ENCODE data around the gene OSBPL7. TPM values are rescaled to one million over a fixed set of nuclear protein-coding genes. Genes with fewer than 3 reads are reported as not detected.

Gene OSBPL7
- total RNA-seq, 1 experiment from 2014 or later, result 3.6 TPM

DNA sequence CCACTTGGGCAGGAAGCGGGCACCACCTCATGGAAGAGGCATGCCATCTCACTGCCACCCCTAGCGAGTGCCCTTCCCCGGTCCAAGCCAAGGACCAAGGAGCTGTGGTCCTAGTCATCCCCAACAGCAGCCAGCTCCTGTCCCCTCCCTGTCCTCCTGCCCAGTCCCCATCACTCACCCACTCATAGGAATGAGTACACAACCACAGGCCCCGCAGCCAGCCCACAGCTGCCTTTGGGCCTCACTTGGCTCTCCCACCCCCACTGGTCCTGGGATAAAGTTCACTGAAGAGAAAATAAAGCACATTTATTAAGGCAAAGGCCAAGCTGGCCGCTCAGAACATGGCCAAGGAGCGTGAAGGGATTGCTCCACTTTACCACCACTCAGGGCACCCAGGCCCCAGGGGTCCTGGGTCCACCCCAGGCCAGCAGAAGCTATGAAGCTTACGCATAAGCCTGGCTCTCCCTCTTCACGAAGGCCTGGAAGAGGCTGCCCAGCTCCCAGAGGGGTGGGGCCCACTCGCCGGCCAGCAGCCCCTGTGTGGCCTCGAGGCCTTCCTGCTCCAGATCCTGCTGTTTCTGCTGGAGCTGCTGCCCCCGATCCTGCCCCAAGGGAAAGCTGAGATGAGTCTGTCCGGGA is 15.9 kb upstream of the OSBPL7 start:
- Histone ChIP-seq H3K4me3 (no peak overlapping the region), H3K9me3 (no peaks in the 10 kb centered on the region), H3K36me3 (no peaks in the 10 kb centered on the region; the same call in 1 of the 2 replicates), H3K27me3 (no peaks in the 10 kb centered on the region)
- no peak for DNase-seq

DNA sequence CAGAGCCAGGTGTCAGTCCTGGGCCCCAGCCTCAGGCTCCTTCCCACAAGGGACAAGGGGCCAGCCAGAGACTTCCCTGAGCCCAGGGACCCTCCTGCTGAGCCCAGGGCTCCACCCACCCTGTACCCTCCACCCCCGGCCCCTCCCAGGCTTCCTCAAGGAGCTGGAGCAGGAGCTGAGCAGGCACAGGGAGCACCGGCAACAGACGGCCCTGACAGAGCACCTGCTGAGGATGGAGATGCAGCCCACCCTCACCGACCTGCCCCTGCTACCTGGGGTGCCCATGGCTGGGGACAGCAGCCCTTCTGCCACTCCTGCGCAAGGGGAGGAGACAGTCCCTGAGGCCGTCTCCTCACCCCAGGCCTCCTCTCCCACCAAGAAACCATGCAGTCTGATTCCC is 15.0 kb upstream of the OSBPL7 start:
- Histone ChIP-seq H3K27me3 (no peaks in the 10 kb centered on the region), H3K9me3 (no peaks in the 10 kb centered on the region), H3K36me3 (no peaks in the 10 kb centered on the region; the same call in 1 of the 2 replicates), H3K4me3 (no peak overlapping the region)
- DNase-seq, result no peak

DNA sequence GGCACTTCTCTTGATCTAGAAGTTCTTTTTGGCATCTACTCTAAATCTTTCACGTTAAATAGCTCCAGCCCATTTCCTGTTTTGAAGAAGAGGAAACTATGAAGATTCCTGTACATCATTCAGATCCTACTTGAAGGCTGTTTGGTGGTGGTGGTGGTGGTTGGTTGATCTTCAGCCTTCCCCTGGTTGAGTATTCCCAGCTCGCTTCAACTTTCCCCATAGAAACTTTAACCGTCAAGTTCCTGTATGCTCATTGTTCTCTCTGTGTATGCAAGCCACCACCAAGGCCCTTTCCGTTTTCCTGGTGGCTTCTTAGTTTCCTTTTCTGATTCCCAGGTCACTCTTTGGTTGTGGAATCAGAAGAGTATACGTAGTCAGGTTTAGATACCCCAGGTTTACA is 13.2 kb upstream of the OSBPL7 start:
- DNase-seq, result no peak
- H3K36me3 ChIP-seq, result peaks cover 2% of the 10 kb centered on the region; the same call in 1 of the 2 replicates
- H3K9me3 ChIP-seq, result no peaks in the 10 kb centered on the region
- H3K4me3 ChIP-seq, result no peak overlapping the region
- H3K27me3 ChIP-seq, result no peaks in the 10 kb centered on the region

DNA sequence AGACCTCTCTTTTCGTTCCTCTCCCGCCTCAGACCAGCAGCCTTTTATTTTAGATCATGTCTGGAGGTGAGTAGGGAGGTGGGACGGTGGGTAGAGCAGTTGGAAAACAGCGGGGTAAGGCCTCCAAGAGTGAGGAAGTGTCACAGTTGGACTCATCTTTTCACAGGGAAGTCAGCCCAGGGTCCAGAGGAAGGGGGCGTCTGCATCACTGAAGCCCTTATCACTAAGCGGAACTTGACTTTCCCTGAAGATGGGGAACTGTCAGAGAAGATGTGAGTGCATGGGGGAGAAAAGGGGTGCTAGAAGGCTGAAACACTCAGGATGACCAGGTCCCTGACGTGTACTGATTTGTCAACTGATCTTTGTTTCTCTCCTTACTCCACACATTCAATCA is 10.3 kb upstream of the OSBPL7 start:
- Histone ChIP-seq H3K27me3 (no peaks in the 10 kb centered on the region), H3K4me3 (peak overlapping the region; percentile 82), H3K36me3 (peaks cover 24% of the 10 kb centered on the region), H3K9me3 (no peaks in the 10 kb centered on the region)
- DNase-seq, result no peak

DNA sequence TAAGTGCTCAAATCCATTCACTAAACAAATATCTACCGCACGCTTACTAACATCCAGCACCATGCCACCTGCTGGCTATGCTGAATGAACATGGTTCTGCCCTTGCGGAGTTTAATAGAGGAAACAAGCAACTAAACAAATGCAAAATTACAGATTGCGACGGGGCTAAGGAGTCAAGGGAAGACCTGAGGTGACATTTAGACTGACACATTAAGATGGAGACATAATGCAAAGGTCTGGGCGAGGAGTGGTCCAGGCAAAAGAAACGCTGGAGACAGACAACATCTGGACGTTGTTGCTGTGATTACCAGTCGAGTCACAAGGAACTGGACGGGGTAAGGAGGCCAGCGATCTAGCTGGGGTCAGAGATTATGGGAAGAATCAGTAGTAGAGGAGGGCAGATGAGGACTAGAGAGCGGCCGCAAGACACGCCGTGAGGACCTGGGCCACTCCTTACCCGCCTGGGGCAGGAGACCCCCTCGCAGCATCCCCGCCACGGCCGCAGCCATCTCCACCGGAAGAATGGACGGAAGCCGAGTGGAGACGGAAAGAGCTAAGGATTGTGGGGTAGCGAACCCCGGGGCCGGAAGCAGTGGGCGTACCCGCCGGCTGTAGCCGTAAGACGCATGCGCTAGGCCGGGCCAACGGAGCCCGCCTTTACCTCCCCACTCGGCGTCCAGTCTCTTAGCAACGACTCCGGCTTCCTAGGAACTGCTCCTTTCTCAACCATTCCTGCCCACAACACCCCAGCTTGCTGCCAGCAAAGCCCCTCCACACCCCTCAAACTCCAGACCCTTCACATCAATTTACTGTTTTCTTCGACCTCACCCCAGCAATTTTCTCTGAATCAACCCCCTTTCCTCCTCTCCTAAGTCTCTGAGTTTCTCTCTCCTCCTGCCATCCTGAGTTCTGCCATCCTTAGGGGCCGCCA is 9.7 kb upstream of the OSBPL7 start, which contains the start of the genes LRRC46 and MRPL10:
LRRC46 (plus strand) TSS at position 668 of the 931 bp plus-strand sequence. CDS start 320 bp downstream, outside the sequence.
MRPL10 (minus strand) TSS at position 539 of the 931 bp plus-strand sequence; CDS start at position 509, 30 bp downstream.
- Histone ChIP-seq H3K4me3 (peak within 1 kb of the TSS; percentile 82), H3K27me3 (no peaks in the 10 kb centered on the region), H3K36me3 (peaks cover 31% of the 10 kb centered on the region), H3K9me3 (no peaks in the 10 kb centered on the region)
- DNase-seq, result peak; percentile 92

DNA sequence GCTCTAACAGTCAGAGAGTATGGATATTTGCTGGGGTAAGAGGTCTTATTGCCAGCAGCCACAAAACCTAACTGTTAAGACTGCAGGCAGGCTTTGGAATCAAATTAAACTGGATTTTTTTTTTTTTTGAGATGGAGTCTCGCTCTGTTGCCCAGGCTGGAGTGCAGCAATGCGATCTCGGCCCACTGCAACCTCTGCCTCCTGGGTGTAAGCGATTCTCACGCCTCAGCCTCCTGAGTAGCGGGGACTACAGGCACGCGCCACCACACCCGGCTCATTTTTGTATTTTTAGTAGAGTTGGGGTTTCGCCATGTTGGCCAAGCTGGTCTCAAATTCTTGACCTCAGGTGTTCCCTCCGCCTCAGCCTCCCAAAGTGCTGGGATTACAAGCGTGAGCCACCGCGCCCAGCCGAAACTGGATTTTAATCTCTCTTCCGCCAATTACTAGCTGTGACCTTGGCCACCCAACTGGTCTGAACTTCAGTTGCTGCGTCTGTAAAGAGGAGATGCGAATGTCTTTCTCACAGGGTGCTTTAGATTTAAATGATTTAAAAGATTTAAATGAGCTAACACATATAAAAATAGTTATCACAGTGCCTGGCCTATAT is 8.9 kb upstream of the OSBPL7 start:
- Histone ChIP-seq H3K9me3 (no peaks in the 10 kb centered on the region), H3K27me3 (no peaks in the 10 kb centered on the region), H3K36me3 (peaks cover 36% of the 10 kb centered on the region), H3K4me3 (peak overlapping the region; percentile 82)
- DNase-seq, result no peak

DNA sequence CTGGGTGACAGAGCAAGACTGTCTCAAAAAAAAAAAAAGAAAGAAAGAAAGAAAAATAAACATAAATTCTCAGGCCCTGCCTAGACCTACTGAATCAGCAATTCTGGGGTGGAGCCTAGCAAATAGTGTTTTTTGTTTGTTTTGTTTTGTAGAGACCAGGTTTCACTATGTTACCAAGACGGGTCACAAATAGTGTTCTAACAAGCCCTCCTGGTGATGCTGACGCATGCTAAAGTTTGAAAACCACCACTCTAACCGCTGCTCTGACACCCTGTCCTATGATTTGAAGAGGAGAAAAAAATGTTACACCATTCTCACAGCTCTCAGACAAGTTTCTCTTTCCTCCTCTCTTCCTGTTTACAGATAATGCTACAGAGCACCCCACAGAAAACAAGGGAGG is 8.3 kb upstream of the OSBPL7 start:
- no peak for DNase-seq
- no peak overlapping the region; the same call in 1 of the 2 replicates for H3K4me3 ChIP-seq
- no peaks in the 10 kb centered on the region for H3K27me3 ChIP-seq
- peaks cover 41% of the 10 kb centered on the region for H3K36me3 ChIP-seq
- no peaks in the 10 kb centered on the region for H3K9me3 ChIP-seq

DNA sequence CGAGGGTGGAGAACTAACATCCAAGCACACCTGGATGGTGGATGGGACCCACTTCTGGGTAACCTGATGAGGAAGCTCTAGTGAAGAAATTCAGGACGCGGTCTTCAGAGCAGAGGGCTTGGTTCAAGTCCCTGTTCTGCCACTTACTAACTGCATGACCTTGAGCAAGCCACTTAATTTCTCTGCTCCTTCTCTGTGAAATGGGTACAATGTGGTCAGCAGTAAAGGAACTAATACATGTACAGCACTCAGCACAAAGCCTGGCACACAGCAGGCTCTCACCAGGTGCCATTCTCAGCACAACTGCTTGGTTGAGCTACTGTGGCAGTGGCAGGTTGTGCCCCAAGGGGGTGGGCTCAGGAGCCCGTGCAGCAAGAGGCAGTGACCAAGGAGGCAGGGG is 1.9 kb upstream of the OSBPL7 start:
- Histone ChIP-seq H3K9me3 (no peaks in the 10 kb centered on the region), H3K36me3 (peaks cover 44% of the 10 kb centered on the region), H3K4me3 (no peak overlapping the region), H3K27me3 (no peaks in the 10 kb centered on the region)
- DNase-seq, result no peak

DNA sequence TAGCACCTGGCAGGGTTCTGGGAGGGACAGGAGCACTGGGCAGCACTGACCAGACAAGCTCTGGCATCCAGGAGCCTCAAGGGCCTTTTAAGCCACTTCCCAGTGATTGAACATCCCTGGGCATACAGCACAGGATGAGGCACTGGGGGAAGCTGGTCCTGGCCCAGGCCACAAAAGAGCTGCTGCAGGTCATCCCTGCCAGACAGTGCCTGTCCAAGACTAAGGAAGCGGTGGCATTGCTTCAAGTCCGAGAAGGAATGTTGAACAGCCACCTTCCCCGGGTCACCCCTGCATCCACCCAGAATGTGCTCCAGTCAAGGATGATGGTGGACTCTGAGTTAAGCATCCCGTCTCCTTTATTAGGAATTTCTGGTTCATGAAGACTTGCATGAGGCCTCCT is 1.2 kb upstream of the OSBPL7 start:
- H3K27me3 ChIP-seq, result no peaks in the 10 kb centered on the region
- DNase-seq, result no peak
- no peaks in the 10 kb centered on the region for H3K9me3 ChIP-seq
- H3K36me3 ChIP-seq, result peaks cover 37% of the 10 kb centered on the region
- no peak overlapping the region for H3K4me3 ChIP-seq

DNA sequence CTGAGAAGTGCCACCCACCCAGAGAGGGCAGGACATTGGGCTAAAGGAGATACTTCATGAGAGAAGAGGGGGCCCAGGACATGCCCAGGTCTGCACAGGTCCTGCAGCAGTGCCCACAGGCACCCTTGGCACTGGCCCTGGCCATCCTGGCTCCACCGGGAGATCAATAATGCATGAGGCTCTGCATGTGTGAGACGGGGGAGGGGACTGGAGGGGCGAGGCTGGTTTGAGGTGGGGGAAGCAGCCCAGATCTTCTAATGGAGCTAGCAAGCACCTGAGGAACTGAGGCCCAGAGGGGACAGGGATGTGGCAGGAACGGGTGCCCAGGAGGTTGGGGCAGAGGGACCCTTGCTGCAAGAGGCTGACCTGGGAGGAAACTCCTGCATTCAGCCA is 567 bp downstream of the OSBPL7 start:
- H3K27me3 ChIP-seq, result no peaks in the 10 kb centered on the region
- H3K9me3 ChIP-seq, result no peaks in the 10 kb centered on the region
- peaks cover 21% of the 10 kb centered on the region for H3K36me3 ChIP-seq
- no peak for DNase-seq
- peak overlapping the region; percentile 56 for H3K4me3 ChIP-seq

DNA sequence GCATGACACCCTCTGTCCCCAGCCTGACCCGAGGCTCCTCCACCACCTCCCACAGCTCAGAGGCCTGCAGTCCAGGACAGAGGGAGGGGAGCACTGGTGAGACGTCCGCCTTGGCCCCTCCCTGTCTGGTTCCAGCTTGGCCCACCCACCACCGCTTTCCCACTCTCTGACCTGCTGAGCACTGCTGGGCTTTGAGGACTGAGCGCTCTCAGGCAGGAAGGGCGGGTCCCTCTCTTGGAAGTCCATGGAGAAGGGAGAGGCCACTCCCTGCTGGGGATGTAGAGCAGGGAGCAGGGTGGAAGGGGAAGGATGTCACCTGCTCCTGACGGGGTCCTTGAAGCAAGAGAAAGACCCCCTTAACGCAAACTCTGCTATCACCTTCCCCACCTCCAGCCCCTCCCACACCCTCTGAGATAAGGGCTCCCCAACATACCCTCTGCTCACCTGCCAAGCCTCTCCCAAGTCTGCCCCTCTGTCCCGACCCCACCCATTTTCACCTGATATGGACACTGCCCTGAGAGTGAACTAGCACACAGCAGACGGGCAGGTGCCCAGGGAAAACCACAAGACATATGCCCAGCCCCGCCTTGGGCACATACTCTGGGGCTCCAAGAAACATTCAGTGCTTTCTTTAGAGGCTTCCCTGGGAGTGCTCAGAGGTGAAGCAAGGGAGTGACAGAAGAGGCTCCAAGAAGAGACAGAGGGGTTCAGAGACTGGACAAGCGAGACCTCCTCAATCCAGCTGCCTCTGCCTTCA is 1.4 kb downstream of the OSBPL7 start:
- H3K36me3 ChIP-seq, result peaks cover 15% of the 10 kb centered on the region
- H3K27me3 ChIP-seq, result no peaks in the 10 kb centered on the region

DNA sequence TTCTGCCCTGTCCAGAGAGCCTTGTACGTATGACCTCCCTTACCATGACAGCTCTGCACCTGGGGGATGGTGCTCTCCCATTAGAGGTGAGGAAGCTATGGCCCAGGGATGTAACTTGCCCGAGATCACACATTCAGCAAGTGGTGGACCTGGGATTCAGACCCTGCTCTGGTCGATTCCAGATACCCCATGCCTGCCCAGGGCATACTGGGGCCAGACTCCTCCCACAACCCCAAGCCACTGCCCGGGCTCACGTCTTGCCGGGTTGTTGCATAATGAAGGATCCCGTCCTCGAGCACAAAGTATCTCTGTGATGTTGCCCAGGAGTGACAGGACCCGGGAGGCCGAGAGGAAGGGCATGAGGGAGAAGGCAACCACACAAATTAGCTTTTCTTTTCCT is 2.1 kb downstream of the OSBPL7 start:
- H3K36me3 ChIP-seq, result peaks cover 12% of the 10 kb centered on the region

More for the DNA sequence above, 1.4 kb downstream of the OSBPL7 start:
- Histone ChIP-seq H3K4me3 (no peak overlapping the region; the same call in 1 of the 2 replicates), H3K9me3 (no peaks in the 10 kb centered on the region)
- no peak for DNase-seq

DNA sequence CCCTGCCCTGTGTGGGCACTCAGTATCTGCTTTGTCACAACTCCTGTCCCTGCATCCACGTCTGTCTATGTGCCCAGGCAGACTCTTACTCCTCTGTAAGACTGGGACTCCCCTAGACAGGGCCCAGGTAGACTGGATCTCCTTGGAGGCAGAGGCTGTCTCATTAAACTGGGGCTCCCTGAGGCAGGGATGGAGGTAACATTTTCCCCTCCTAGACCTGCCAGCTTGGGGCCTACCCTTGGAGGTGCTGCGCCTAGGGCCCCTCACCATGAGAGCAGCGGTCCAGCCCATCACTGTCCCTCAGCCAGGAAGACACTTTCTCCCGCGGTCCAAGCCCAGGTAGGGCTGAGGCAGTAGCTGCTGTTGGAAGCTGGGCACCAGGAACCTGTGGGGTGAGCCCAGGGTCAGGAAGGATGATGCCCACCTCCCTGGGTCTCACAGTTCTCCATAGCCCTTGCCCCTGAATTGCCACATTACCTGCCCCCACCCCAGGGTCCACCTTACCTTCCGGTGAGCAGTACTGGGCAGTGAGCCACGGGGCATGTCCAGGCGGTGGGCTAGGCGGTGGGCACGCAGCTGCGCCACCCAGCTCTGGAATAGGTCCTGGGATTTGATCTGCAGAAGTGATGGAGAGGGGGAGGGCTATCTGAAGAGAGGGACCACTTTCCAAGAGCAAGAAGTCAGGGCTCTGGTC is 3.4 kb downstream of the OSBPL7 start:
- Histone ChIP-seq H3K4me3 (no peak overlapping the region), H3K27me3 (no peaks in the 10 kb centered on the region), H3K9me3 (no peaks in the 10 kb centered on the region), H3K36me3 (peaks cover under 1% of the 10 kb centered on the region; the same call in 1 of the 2 replicates)
- DNase-seq, result no peak

More for the DNA sequence above, 2.1 kb downstream of the OSBPL7 start:
- no peaks in the 10 kb centered on the region for H3K27me3 ChIP-seq
- no peaks in the 10 kb centered on the region for H3K9me3 ChIP-seq
- no peak for DNase-seq
- H3K4me3 ChIP-seq, result no peak overlapping the region

DNA sequence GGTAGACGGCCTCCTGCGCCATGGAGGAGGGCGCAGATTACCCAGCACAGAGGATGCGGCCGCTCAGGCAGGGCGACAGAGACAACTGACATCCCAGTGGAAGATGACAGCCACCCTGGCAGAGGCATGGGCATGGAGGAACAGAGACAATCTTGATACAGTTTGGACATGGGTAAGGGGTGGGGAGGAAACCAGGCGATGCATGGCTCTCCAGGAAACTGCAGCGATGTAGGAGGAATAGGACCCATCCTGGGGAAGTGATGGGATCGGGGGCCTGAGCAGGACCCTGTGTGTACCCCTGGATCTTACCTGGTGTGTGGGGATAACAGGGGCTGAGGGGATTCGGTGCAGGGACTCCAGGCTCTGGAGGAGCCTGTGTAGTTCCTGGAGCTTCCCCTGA is 4.6 kb downstream of the OSBPL7 start:
- Histone ChIP-seq H3K36me3 (no peaks in the 10 kb centered on the region; the same call in 1 of the 2 replicates), H3K27me3 (no peaks in the 10 kb centered on the region), H3K9me3 (no peaks in the 10 kb centered on the region), H3K4me3 (no peak overlapping the region)
- DNase-seq, result no peak

DNA sequence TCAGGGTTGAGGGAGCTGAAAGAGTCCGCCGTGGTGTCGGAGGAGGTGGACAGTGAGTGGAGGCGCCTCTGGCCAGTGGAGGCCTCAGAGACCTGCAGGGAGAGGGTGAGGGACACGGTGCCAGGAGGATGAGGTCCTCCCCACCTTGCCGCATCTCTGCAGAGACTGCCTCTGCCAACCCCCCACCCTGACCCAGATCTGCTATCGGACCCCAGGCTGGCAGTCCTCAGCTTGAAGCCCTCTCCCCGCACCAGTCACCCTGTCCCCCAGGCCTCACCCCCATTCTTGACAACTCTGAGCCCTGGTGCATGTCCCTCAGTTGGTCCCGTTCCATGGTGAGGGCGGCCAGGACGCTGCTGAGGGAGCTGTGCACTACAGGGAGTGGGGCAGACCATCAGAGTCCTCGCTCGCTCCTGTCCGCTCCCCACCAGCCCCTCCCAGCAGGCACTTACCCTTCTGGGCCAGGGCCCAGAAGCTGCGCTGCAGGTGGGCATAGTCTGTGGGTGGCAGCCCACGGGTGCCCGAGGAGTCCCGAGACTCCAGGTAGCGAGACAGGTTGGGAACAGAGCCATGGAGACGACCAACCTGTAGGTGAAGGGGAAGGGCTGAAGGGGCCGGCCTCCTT is 5.4 kb downstream of the OSBPL7 start:
- Histone ChIP-seq H3K9me3 (no peaks in the 10 kb centered on the region), H3K4me3 (no peak overlapping the region), H3K36me3 (no peaks in the 10 kb centered on the region; the same call in 1 of the 2 replicates), H3K27me3 (no peaks in the 10 kb centered on the region)
- DNase-seq, result no peak
